ENCODE data around the gene EXOC6B. TPM values are rescaled to one million over a fixed set of nuclear protein-coding genes. Genes with fewer than 3 reads are reported as not detected.
A peak's percentile ranks its signal among the peaks of the same experiment; 100 is the strongest.

The EXOC6B gene
- total and polyA plus RNA-seq, 2 experiments from 2014 or later, result 8.9 to 18.3 TPM

DNA sequence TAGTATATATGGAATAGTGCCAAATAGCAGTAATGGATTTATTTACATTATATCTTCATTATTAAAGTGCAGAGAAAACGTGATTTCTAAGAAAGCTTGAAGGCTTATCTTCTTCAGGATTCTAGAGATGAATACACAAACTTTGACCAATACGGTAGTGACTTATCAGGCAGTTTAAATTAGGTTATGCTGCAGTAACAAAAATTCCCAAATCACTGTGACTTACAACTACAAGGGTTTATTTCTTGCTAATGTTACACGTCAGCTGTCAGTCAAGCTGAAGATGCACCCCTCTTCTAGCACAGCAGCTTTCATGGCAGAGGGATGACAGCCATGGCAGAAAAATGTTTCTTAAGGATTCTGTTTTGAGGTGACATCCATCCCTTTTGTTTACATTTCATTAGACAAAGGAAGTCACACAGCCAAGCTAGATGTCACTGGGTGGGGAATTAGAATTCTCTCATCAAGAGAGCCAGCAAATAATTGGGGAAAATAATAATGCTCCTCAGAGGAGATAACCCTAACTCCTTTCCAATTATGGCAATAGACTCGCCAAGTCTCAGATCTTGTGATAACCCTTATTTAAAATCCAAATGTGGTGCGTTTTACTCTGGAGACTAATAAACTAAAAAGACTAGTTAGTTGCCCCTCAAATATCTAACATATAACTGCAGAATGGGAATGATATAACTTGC is 409.9 kb downstream of the EXOC6B start:
- no peak overlapping the region for H2AFZ ChIP-seq
- H3K27me3 ChIP-seq (replicated peaks; ENCODE audit: insufficient read depth), result 0 out of 2 replicates have a peak, but pooled peaks cover 4% of the 10 kb centered on the region
- peaks cover 30% of the 10 kb centered on the region for H3F3A ChIP-seq (ENCODE audit: insufficient read depth)
- DNase-seq, result no peak
- peaks cover 23% of the 10 kb centered on the region for H3K4me1 ChIP-seq (ENCODE audit: insufficient read depth)
- H3K4me2 ChIP-seq (ENCODE audit: unreplicated experiment), result peak overlapping the region; percentile 36
- no peaks in the 10 kb centered on the region for H3K36me3 ChIP-seq (ENCODE audit: low read depth)
- no peaks in the 10 kb centered on the region for H3K9me3 ChIP-seq (ENCODE audit: low read depth)
- WGBS, 2 experiments (ENCODE audit: low coverage in 1 of 2, low lambda C conversion rate in 2 of 2, missing lambda C conversion rate in 2 of 2), result 74 to 76% methylated on average over 5 of the region's 5 CpGs
- H3K9me2 ChIP-seq (ENCODE audit: insufficient read depth), result no peaks in the 10 kb centered on the region
- in situ Hi-C loops (cut with MboI), result no loop called here
- no peaks in the 10 kb centered on the region for H4K20me1 ChIP-seq (ENCODE audit: insufficient read depth)
- H3K9ac ChIP-seq, result no peak overlapping the region
- H3K4me3 ChIP-seq, result no peak overlapping the region
- H3K27ac ChIP-seq, result peak overlapping the region; percentile 50; the same call in 1 of the 2 replicates
- H3K79me2 ChIP-seq (ENCODE audit: insufficient read depth), result no peaks in the 10 kb centered on the region
- TF ChIP-seq EZH2 (IDR thresholded peaks at IDR 0.05; ENCODE audit: insufficient read depth, poor library complexity, severe bottlenecking), result no peak
- TF ChIP-seq EZH2phosphoT487 (IDR thresholded peaks at IDR 0.05; ENCODE audit: insufficient read depth, low read depth), result no peak

DNA sequence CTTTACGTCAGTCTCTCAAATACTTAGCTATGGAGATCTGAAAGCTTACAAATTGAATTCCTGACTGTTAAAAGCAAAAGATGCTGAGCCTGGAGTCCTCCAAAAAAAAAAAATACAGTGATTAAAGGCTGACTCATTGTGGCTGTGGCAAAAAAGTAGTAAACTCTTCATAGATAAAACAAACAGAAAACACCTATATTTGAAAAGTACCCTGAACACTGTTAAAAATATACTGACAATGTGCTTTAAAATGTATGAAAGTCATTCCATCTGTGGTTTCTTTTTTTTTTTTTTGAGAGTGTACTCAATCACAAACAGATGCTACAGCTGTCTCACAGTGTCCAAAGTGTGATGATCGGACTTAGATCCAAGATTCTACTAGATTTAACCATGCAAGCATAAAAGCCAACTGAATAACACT is 410.6 kb downstream of the EXOC6B start:
- Histone ChIP-seq H3F3A (ENCODE audit: insufficient read depth) (peaks cover 30% of the 10 kb centered on the region), H3K9ac (peak overlapping the region; percentile 12; the same call in 1 of the 2 replicates), H3K9me2 (ENCODE audit: insufficient read depth) (no peaks in the 10 kb centered on the region), H4K20me1 (ENCODE audit: insufficient read depth) (no peaks in the 10 kb centered on the region), H3K9me3 (ENCODE audit: low read depth) (no peaks in the 10 kb centered on the region), H3K4me1 (ENCODE audit: insufficient read depth) (peaks cover 23% of the 10 kb centered on the region), H3K27me3 (replicated peaks; ENCODE audit: insufficient read depth) (0 out of 2 replicates have a peak, but pooled peaks cover 4% of the 10 kb centered on the region), H3K79me2 (ENCODE audit: insufficient read depth) (no peaks in the 10 kb centered on the region), H3K4me3 (no peak overlapping the region), H2AFZ (no peak overlapping the region), H3K27ac (peak overlapping the region; percentile 50), H3K4me2 (ENCODE audit: unreplicated experiment) (peak overlapping the region; percentile 36), H3K36me3 (ENCODE audit: low read depth) (no peaks in the 10 kb centered on the region)
- 1 to 2% methylated on average over 2 of the region's 2 CpGs for WGBS, 2 experiments (ENCODE audit: low coverage in 1 of 2, low lambda C conversion rate in 2 of 2, missing lambda C conversion rate in 2 of 2)
- peak; percentile 80 for DNase-seq
- in situ Hi-C loops (cut with MboI), result no loop called here
- no peak for TF ChIP-seq EZH2phosphoT487 (IDR thresholded peaks at IDR 0.05; ENCODE audit: insufficient read depth, low read depth)
- no peak for TF ChIP-seq EZH2 (IDR thresholded peaks at IDR 0.05; ENCODE audit: insufficient read depth, poor library complexity, severe bottlenecking)

DNA sequence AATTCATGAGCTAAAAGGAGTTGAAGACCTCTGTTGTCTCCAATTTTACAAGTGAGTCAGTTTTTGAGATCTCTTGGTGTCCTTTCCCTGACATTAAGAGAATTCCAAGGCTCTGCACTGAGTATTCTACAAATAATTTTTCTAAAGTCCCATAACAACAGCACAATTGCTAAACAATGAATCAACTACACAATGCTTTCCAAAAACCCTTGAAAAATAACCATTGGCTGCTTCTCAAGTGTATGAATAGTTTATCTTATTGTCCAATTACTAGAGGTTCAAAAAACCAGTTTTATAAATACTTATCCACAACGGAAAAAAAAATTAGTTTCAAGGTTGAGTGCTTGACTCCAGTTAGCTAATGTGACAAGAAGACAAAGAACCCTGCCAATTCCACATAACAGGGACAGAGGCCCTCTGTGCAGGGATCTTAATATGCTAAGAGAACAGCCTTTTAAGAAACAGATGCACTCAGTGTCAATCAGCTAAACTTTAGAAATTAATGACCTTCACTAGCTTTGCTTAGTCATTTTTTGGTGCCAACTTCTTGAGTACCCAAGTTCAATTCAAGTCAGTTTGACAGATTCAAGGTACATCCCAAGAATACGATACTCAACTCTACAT is 411.6 kb downstream of the EXOC6B start:
- Histone ChIP-seq H3F3A (ENCODE audit: insufficient read depth) (peaks cover 30% of the 10 kb centered on the region), H3K4me2 (ENCODE audit: unreplicated experiment) (peak overlapping the region; percentile 50), H3K27ac (peak overlapping the region; percentile 66), H3K79me2 (ENCODE audit: insufficient read depth) (no peaks in the 10 kb centered on the region), H2AFZ (no peak overlapping the region), H3K36me3 (ENCODE audit: low read depth) (no peaks in the 10 kb centered on the region), H3K4me1 (ENCODE audit: insufficient read depth) (peaks cover 23% of the 10 kb centered on the region), H3K9me2 (ENCODE audit: insufficient read depth) (no peaks in the 10 kb centered on the region), H4K20me1 (ENCODE audit: insufficient read depth) (no peaks in the 10 kb centered on the region), H3K9ac (no peak overlapping the region), H3K4me3 (no peak overlapping the region), H3K27me3 (replicated peaks; ENCODE audit: insufficient read depth) (0 out of 2 replicates have a peak, but pooled peaks cover 4% of the 10 kb centered on the region), H3K9me3 (ENCODE audit: low read depth) (no peaks in the 10 kb centered on the region)
- 29 to 31% methylated on average over 2 of the region's 2 CpGs for WGBS, 2 experiments (ENCODE audit: low coverage in 1 of 2, low lambda C conversion rate in 2 of 2, missing lambda C conversion rate in 2 of 2)
- in situ Hi-C loops (cut with MboI), result no loop called here
- peak; percentile 80 for DNase-seq
- TF ChIP-seq EZH2 (IDR thresholded peaks at IDR 0.05; ENCODE audit: insufficient read depth, poor library complexity, severe bottlenecking), result no peak
- TF ChIP-seq EZH2phosphoT487 (IDR thresholded peaks at IDR 0.05; ENCODE audit: insufficient read depth, low read depth), result no peak

DNA sequence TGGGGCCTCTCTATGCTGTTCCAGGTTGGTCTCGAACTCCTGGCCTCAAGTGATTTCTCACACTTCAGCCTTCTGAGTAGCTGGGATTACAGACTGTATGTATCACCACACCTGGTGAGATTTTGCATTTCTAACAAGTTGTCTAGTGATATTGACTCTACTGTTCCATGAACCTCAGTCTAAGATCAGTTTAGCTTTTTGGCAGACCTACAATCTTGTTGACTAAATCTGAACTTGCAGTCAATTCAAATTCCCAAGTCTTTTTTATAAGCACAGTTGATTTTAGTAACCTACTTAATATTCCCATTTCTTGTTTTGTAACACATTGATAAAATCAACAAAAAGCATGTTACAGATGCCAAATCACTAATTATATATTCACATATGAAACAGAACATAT is 412.1 kb downstream of the EXOC6B start:
- Histone ChIP-seq H3K27ac (peak overlapping the region; percentile 66), H4K20me1 (ENCODE audit: insufficient read depth) (no peaks in the 10 kb centered on the region), H3K27me3 (replicated peaks; ENCODE audit: insufficient read depth) (0 out of 2 replicates have a peak, but pooled peaks cover 4% of the 10 kb centered on the region), H3F3A (ENCODE audit: insufficient read depth) (peaks cover 30% of the 10 kb centered on the region), H3K4me1 (ENCODE audit: insufficient read depth) (peaks cover 23% of the 10 kb centered on the region), H3K4me3 (no peak overlapping the region), H3K9me3 (ENCODE audit: low read depth) (no peaks in the 10 kb centered on the region), H3K79me2 (ENCODE audit: insufficient read depth) (no peaks in the 10 kb centered on the region), H3K9ac (peak overlapping the region; percentile 15; the same call in 1 of the 2 replicates), H3K4me2 (ENCODE audit: unreplicated experiment) (peak overlapping the region; percentile 50), H3K36me3 (ENCODE audit: low read depth) (no peaks in the 10 kb centered on the region), H3K9me2 (ENCODE audit: insufficient read depth) (no peaks in the 10 kb centered on the region), H2AFZ (no peak overlapping the region)
- in situ Hi-C loops (cut with MboI), result no loop called here
- peak; percentile 15 for DNase-seq
- TF ChIP-seq EZH2phosphoT487 (IDR thresholded peaks at IDR 0.05; ENCODE audit: insufficient read depth, low read depth) (no peak), EZH2 (IDR thresholded peaks at IDR 0.05; ENCODE audit: insufficient read depth, poor library complexity, severe bottlenecking) (no peak)
- 97 to 100% methylated on average over 1 of the region's 1 CpG for WGBS, 2 experiments (ENCODE audit: low coverage in 1 of 2, low lambda C conversion rate in 2 of 2, missing lambda C conversion rate in 2 of 2)
